Measurements from ENCODE around the gene MVB12B. TPM values are rescaled to one million over a fixed set of nuclear protein-coding genes. Genes with fewer than 3 reads are reported as not detected.

Gene MVB12B
- total and polyA plus RNA-seq, 2 of the 8 experiments (the other 6 are each of a cell fraction or from before 2014, with no cell fraction given): 2.6 to 5.0 TPM

GRCh38 chr9:126549246-126550006 lies 222.8 kb downstream of the MVB12B start (continued):
- TF ChIP-seq, protein P1, sequence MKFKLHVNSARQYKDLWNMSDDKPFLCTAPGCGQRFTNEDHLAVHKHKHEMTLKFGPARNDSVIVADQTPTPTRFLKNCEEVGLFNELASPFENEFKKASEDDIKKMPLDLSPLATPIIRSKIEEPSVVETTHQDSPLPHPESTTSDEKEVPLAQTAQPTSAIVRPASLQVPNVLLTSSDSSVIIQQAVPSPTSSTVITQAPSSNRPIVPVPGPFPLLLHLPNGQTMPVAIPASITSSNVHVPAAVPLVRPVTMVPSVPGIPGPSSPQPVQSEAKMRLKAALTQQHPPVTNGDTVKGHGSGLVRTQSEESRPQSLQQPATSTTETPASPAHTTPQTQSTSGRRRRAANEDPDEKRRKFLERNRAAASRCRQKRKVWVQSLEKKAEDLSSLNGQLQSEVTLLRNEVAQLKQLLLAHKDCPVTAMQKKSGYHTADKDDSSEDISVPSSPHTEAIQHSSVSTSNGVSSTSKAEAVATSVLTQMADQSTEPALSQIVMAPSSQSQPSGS (IDR thresholded peaks at IDR 0.05; ENCODE audit: low read length): no peak
- TF ChIP-seq TAF1 (IDR thresholded peaks at IDR 0.05; ENCODE audit: low read depth, low read length): no peak
- no peak for TF ChIP-seq ASH2L (IDR thresholded peaks at IDR 0.05; ENCODE audit: low read length)
- TF ChIP-seq PHF8 (conservative IDR thresholded peaks at IDR 0.05; ENCODE audit: low read depth, low read length): no peak
- TF ChIP-seq KDM1A (IDR thresholded peaks at IDR 0.05; ENCODE audit: borderline replicate concordance, low read length): no peak
